ENCODE measurements around the gene CNTNAP2.
"Not testable (repeated sequence)": the region's sequence is repeated elsewhere in the genome, so short reads cannot be mapped to it uniquely, and the experiment has no call there.

The CNTNAP2 gene

GRCh38 chr7:147584771-147585193 lies 1468.2 kb downstream of the CNTNAP2 start:
- H3K27me3 ChIP-seq (ENCODE audit: insufficient read depth, insufficient read length), result no peaks in the 10 kb centered on the region
- no peak for DNase-seq (ENCODE audit: low read depth, low spot score)
- TF ChIP-seq YY1 (IDR thresholded peaks at IDR 0.05; ENCODE audit: insufficient read depth, insufficient read length), result no peak
- no peak for TF ChIP-seq SUZ12 (IDR thresholded peaks at IDR 0.05; ENCODE audit: extremely low read depth, insufficient read depth, insufficient read length)
- TF ChIP-seq ZNF274 (IDR thresholded peaks at IDR 0.05; ENCODE audit: low read depth, low read length), result no peak
- H3K4me3 ChIP-seq (ENCODE audit: insufficient read length, low read depth), result no peak overlapping the region
- 0 out of 2 replicates have a peak, but pooled peaks cover 4% of the 10 kb centered on the region for H3K9me3 ChIP-seq (ENCODE audit: insufficient read depth, low read length)
- H3K36me3 ChIP-seq (ENCODE audit: insufficient read depth, insufficient read length, low read length), result no peaks in the 10 kb centered on the region
- H3K9ac ChIP-seq (ENCODE audit: insufficient read length, low read depth), result no peak overlapping the region
- H3K4me1 ChIP-seq (ENCODE audit: insufficient read depth, insufficient read length), result peaks cover 3% of the 10 kb centered on the region

GRCh38 chr7:147586110-147586509 lies 1469.5 kb downstream of the CNTNAP2 start:
- Histone ChIP-seq H3K4me3 (ENCODE audit: insufficient read length, low read depth) (no peak overlapping the region), H3K27me3 (ENCODE audit: insufficient read depth, insufficient read length) (no peaks in the 10 kb centered on the region), H3K36me3 (ENCODE audit: insufficient read depth, insufficient read length, low read length) (no peaks in the 10 kb centered on the region), H3K9me3 (ENCODE audit: insufficient read depth, low read length) (0 out of 2 replicates have a peak, but pooled peaks cover 4% of the 10 kb centered on the region), H3K9ac (ENCODE audit: insufficient read length, low read depth) (no peak overlapping the region), H3K4me1 (ENCODE audit: insufficient read depth, insufficient read length) (peaks cover 3% of the 10 kb centered on the region)
- peak; percentile 18 for DNase-seq (ENCODE audit: low read depth, low spot score)
- no peak for TF ChIP-seq YY1 (IDR thresholded peaks at IDR 0.05; ENCODE audit: insufficient read depth, insufficient read length)
- TF ChIP-seq SUZ12 (IDR thresholded peaks at IDR 0.05; ENCODE audit: extremely low read depth, insufficient read depth, insufficient read length), result no peak
- no peak for TF ChIP-seq ZNF274 (IDR thresholded peaks at IDR 0.05; ENCODE audit: low read depth, low read length)

- TF ChIP-seq ZNF274 (IDR thresholded peaks at IDR 0.05; ENCODE audit: low read depth, low read length) (no peak), YY1 (IDR thresholded peaks at IDR 0.05; ENCODE audit: insufficient read depth, insufficient read length) (no peak), SUZ12 (IDR thresholded peaks at IDR 0.05; ENCODE audit: extremely low read depth, insufficient read depth, insufficient read length) (no peak)
- Histone ChIP-seq H3K4me3 (ENCODE audit: insufficient read length, low read depth) (no peak overlapping the region), H3K9ac (ENCODE audit: insufficient read length, low read depth) (no peak overlapping the region), H3K4me1 (ENCODE audit: insufficient read depth, insufficient read length) (peaks cover 3% of the 10 kb centered on the region), H3K36me3 (ENCODE audit: insufficient read depth, insufficient read length, low read length) (no peaks in the 10 kb centered on the region), H3K27me3 (ENCODE audit: insufficient read depth, insufficient read length) (no peaks in the 10 kb centered on the region), H3K9me3 (ENCODE audit: insufficient read depth, low read length) (0 out of 2 replicates have a peak, but pooled peaks cover 4% of the 10 kb centered on the region)
- DNase-seq (ENCODE audit: low read depth, low spot score), result no peak
Measured at GRCh38 chr7:147586526-147586925, 1469.9 kb downstream of the CNTNAP2 start.

- Histone ChIP-seq H3K4me3 (ENCODE audit: insufficient read length, low read depth) (no peak overlapping the region), H3K9me3 (ENCODE audit: insufficient read depth, low read length) (peaks cover under 1% of the 10 kb centered on the region; the same call in 1 of the 2 replicates), H3K4me1 (ENCODE audit: insufficient read depth, insufficient read length) (no peaks in the 10 kb centered on the region), H3K36me3 (ENCODE audit: insufficient read depth, insufficient read length, low read length) (no peaks in the 10 kb centered on the region), H3K27me3 (ENCODE audit: insufficient read depth, insufficient read length) (no peaks in the 10 kb centered on the region), H3K9ac (ENCODE audit: insufficient read length, low read depth) (no peak overlapping the region)
- no peak for TF ChIP-seq ZNF274 (IDR thresholded peaks at IDR 0.05; ENCODE audit: low read depth, low read length)
- TF ChIP-seq YY1 (IDR thresholded peaks at IDR 0.05; ENCODE audit: insufficient read depth, insufficient read length), result no peak
- TF ChIP-seq SUZ12 (IDR thresholded peaks at IDR 0.05; ENCODE audit: extremely low read depth, insufficient read depth, insufficient read length), result no peak
- no peak for DNase-seq (ENCODE audit: low read depth, low spot score)
Measured at GRCh38 chr7:147593271-147594057, 1476.9 kb downstream of the CNTNAP2 start.

- peaks cover 5% of the 10 kb centered on the region; the same call in 1 of the 2 replicates for H3K9me3 ChIP-seq (ENCODE audit: insufficient read depth, low read length)
- no peaks in the 10 kb centered on the region for H3K4me1 ChIP-seq (ENCODE audit: insufficient read depth, insufficient read length)
- no peak overlapping the region for H3K9ac ChIP-seq (ENCODE audit: insufficient read length, low read depth)
- H3K27me3 ChIP-seq (ENCODE audit: insufficient read depth, insufficient read length), result no peaks in the 10 kb centered on the region
- no peak overlapping the region for H3K4me3 ChIP-seq (ENCODE audit: insufficient read length, low read depth)
- TF ChIP-seq YY1 (IDR thresholded peaks at IDR 0.05; ENCODE audit: insufficient read depth, insufficient read length), result no peak
- no peak for TF ChIP-seq SUZ12 (IDR thresholded peaks at IDR 0.05; ENCODE audit: extremely low read depth, insufficient read depth, insufficient read length)
- TF ChIP-seq ZNF274 (IDR thresholded peaks at IDR 0.05; ENCODE audit: low read depth, low read length), result no peak
- no peaks in the 10 kb centered on the region for H3K36me3 ChIP-seq (ENCODE audit: insufficient read depth, insufficient read length, low read length)
- DNase-seq (ENCODE audit: low read depth, low spot score), result no peak
Measured at GRCh38 chr7:147595042-147595441, 1478.4 kb downstream of the CNTNAP2 start.

- H3K27me3 ChIP-seq (ENCODE audit: insufficient read depth, insufficient read length); H3K9ac ChIP-seq (ENCODE audit: insufficient read length, low read depth); DNase-seq (ENCODE audit: low read depth, low spot score); H3K9me3 ChIP-seq (ENCODE audit: insufficient read depth, low read length); H3K36me3 ChIP-seq (ENCODE audit: insufficient read depth, insufficient read length, low read length); H3K4me3 ChIP-seq (ENCODE audit: insufficient read length, low read depth); H3K4me1 ChIP-seq (ENCODE audit: insufficient read depth, insufficient read length): not testable (repeated sequence)
Measured at GRCh38 chr7:147598687-147599086, 1482.1 kb downstream of the CNTNAP2 start.

- no peaks in the 10 kb centered on the region for H3K27me3 ChIP-seq (ENCODE audit: insufficient read depth, insufficient read length)
- H3K9ac ChIP-seq (ENCODE audit: insufficient read length, low read depth), result no peak overlapping the region
- H3K4me3 ChIP-seq (ENCODE audit: insufficient read length, low read depth), result no peak overlapping the region
- TF ChIP-seq YY1 (IDR thresholded peaks at IDR 0.05; ENCODE audit: insufficient read depth, insufficient read length), result no peak
- TF ChIP-seq ZNF274 (IDR thresholded peaks at IDR 0.05; ENCODE audit: low read depth, low read length), result no peak
- H3K36me3 ChIP-seq (ENCODE audit: insufficient read depth, insufficient read length, low read length), result no peaks in the 10 kb centered on the region
- H3K4me1 ChIP-seq (ENCODE audit: insufficient read depth, insufficient read length), result no peaks in the 10 kb centered on the region
- no peaks in the 10 kb centered on the region; the same call in 1 of the 2 replicates for H3K9me3 ChIP-seq (ENCODE audit: insufficient read depth, low read length)
- DNase-seq (ENCODE audit: low read depth, low spot score), result no peak
Measured at GRCh38 chr7:147605323-147605722, 1488.7 kb downstream of the CNTNAP2 start.
